ELR (cell line): ENCODE results near the gene CCSAP.
"Not testable (repeated sequence)": the region's sequence is repeated elsewhere in the genome, so short reads cannot be mapped to it uniquely, and the experiment has no call there.

ENCODE experiments used
- DNase-seq: peaks from one replicate; pipeline ENCODE4 v3.0.0-alpha.2; 2015; ENCODE audit warnings: low read depth

CCSAP gene

GRCh38 chr1:229342656-229343569, at the start of gene CCSAP:
Gene CCSAP, minus strand, starts transcription at chr1:229343047. Its CDS starts 582 bp downstream, at chr1:229342465.
- DNase-seq, result peak; percentile 58

GRCh38 chr1:229390130-229390529, 47.3 kb upstream of the CCSAP start:
- no peak for DNase-seq

- DNase-seq, result peak; percentile 79
These were observed 46.2 kb upstream of the CCSAP start for GRCh38 chr1:229388897-229389580.

- DNase-seq, result no peak
These were observed 43.1 kb upstream of the CCSAP start for GRCh38 chr1:229385853-229386456.

GRCh38 chr1:229384822-229385221, 42.0 kb upstream of the CCSAP start:
- DNase-seq, result no peak

- peak; percentile 45 for DNase-seq
These were observed 41.1 kb upstream of the CCSAP start for GRCh38 chr1:229383961-229384360.

GRCh38 chr1:229383188-229383587, 40.3 kb upstream of the CCSAP start:
- DNase-seq, result no peak

- no peak for DNase-seq
These were observed 38.4 kb upstream of the CCSAP start for GRCh38 chr1:229381234-229381633.

- no peak for DNase-seq
These were observed 37.8 kb upstream of the CCSAP start for GRCh38 chr1:229380536-229381160.

- no peak for DNase-seq
These were observed 37.0 kb upstream of the CCSAP start for GRCh38 chr1:229379846-229380245.

GRCh38 chr1:229378586-229379367, 35.9 kb upstream of the CCSAP start:
- DNase-seq, result peak; percentile 21

- not testable (repeated sequence) for DNase-seq
These were observed 35.2 kb upstream of the CCSAP start for GRCh38 chr1:229378035-229378434.

- DNase-seq, result no peak
These were observed 34.6 kb upstream of the CCSAP start for GRCh38 chr1:229377429-229377828.

- no peak for DNase-seq
These were observed 33.7 kb upstream of the CCSAP start for GRCh38 chr1:229376521-229376920.

GRCh38 chr1:229374485-229374884, 31.6 kb upstream of the CCSAP start:
- DNase-seq, result no peak

GRCh38 chr1:229373395-229373794, 30.5 kb upstream of the CCSAP start:
- no peak for DNase-seq

GRCh38 chr1:229372251-229372650, 29.4 kb upstream of the CCSAP start:
- DNase-seq, result no peak

GRCh38 chr1:229371624-229372023, 28.8 kb upstream of the CCSAP start:
- DNase-seq, result no peak

GRCh38 chr1:229370601-229371021, 27.8 kb upstream of the CCSAP start:
- no peak for DNase-seq

- no peak for DNase-seq
These were observed 25.5 kb upstream of the CCSAP start for GRCh38 chr1:229368347-229368746.

- DNase-seq, result no peak
These were observed 22.7 kb upstream of the CCSAP start for GRCh38 chr1:229365569-229365968.
